Esophagus (tissue), 2 donors: ENCODE measurements around the gene CD82. TPM values are rescaled to one million over a fixed set of nuclear protein-coding genes. Genes with fewer than 3 reads are reported as not detected.
"Not testable (repeated sequence)": the region's sequence is repeated elsewhere in the genome, so short reads cannot be mapped to it uniquely, and the experiment has no call there.

Experiments used
- H3K27ac ChIP-seq, 2 donors: one replicate each; pipeline ENCODE4 v1.5.1; 2013; ENCODE audit warnings: low read depth in 2 of 2, mild to moderate bottlenecking in 2 of 2, inconsistent platforms in 1 of 2, low read length in 1 of 2, moderate library complexity in 1 of 2
- H3K27me3 ChIP-seq, 2 donors: one replicate each; pipeline ENCODE4 v1.6.1; 2013; ENCODE audit warnings: low read length in 2 of 2, control low read depth in 1 of 2, mild to moderate bottlenecking in 1 of 2; ENCODE audit not compliant: insufficient read depth in 2 of 2, control insufficient read depth in 1 of 2
- H3K36me3 ChIP-seq, 2 donors: one replicate each; pipeline ENCODE4 v1.6.1; 2013; ENCODE audit warnings: low read length in 1 of 2; ENCODE audit not compliant: control insufficient read depth in 2 of 2, insufficient read depth in 2 of 2
- H3K4me1 ChIP-seq, 2 donors: one replicate each; pipeline ENCODE4 v1.6.1; 2013; ENCODE audit warnings: low read length in 1 of 2; ENCODE audit not compliant: control insufficient read depth in 2 of 2, insufficient read depth in 2 of 2
- H3K4me3 ChIP-seq, 2 donors: one replicate each; pipeline ENCODE4 v1.5.1; 2013; ENCODE audit warnings: low read length in 2 of 2, mild to moderate bottlenecking in 2 of 2, low read depth in 1 of 2, moderate library complexity in 1 of 2
- H3K9me3 ChIP-seq, 2 donors: one replicate each; pipeline ENCODE4 v1.6.1; 2013; ENCODE audit warnings: mild to moderate bottlenecking in 2 of 2, low read depth in 1 of 2, low read length in 1 of 2, moderate library complexity in 1 of 2; ENCODE audit not compliant: control insufficient read depth in 2 of 2, insufficient read depth in 1 of 2
- WGBS, 2 donors: extraction: QIAGEN DNeasy Blood & Tissue Kit; methylation state at CpG; one replicate each; pipeline ENCODE4 v1.1.7; 2013; 5-methylcytosine and 5-hydroxymethylcytosine counted together
- polyA plus RNA-seq, 2 donors: library from polyadenylated mRNA; stranded (reverse); fragments of 200-250 nt; gene quantifications; one replicate each; pipeline ENCODE4 v1.2.3, GENCODE V29; 2013
- donor health status: healthy with polysubstance abuse.
- donor health status: Bipolar disorder and iron deficiency.

The CD82 gene
- polyA plus RNA-seq, 2 donors, result 123 to 266 TPM

DNA sequence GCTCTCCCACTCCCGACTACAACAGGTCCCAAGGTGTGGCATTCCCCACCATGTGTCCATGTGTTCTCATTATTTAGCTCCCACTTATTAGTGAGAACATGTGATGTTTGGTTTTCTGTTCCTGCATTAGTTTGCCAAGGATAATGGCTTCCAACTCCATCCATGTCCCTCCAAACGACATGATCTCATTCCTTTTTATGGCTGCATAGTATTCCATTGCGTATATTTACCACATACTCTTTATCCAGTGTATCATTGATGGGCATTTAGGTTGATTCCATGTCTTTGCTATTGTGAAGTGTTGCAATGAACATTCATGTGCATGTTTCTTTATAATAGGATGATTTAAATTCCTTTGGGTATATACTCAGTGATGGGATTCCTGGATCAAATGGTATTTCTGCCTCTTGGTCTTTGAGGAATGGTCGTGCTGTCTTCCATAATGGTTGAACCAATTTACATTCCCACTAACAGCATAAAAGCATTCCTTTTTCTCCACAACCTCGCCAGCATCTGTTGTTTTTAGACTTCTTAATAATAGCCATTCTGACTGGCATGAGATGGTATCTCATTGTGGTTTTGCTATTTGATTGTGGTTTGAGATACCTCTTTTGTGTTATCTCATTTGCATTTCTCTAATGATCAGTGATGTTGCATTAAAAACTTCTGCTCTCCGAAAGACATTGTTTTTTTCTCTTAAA is 81.9 kb downstream of the CD82 start:
- H3K27me3 ChIP-seq, H3K36me3 ChIP-seq, H3K4me3 ChIP-seq, H3K4me1 ChIP-seq, H3K9me3 ChIP-seq, H3K27ac ChIP-seq: not testable (repeated sequence)
- 66 to 77% methylated on average over 6 of the region's 6 CpGs for WGBS, 2 donors

DNA sequence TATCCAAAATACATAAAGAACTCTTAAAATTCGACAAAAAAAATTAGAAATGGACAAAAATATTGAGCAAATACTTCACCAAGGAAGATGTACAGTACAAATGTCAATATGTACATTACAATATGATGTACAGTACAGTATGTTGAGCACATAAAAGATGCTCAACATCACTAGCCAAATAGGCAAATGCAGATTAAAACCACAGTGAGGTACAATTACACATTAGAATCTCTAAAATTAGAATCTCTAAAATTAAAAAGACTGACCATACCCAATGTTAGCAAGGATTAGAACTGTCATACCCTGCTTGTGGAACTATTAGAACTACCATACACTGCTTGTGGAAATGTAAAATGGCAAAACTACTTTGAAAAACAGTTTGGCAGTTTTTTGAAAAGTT is 82.6 kb downstream of the CD82 start:
- no peak overlapping the region for H3K27ac ChIP-seq
- 61 to 78% methylated on average over 1 of the region's 1 CpG for WGBS, 2 donors
- no peak overlapping the region for H3K4me3 ChIP-seq
- H3K27me3 ChIP-seq, result no peaks in the 10 kb centered on the region
- no peaks in the 10 kb centered on the region for H3K4me1 ChIP-seq
- no peaks in the 10 kb centered on the region for H3K36me3 ChIP-seq
- H3K9me3 ChIP-seq, result no peaks in the 10 kb centered on the region

DNA sequence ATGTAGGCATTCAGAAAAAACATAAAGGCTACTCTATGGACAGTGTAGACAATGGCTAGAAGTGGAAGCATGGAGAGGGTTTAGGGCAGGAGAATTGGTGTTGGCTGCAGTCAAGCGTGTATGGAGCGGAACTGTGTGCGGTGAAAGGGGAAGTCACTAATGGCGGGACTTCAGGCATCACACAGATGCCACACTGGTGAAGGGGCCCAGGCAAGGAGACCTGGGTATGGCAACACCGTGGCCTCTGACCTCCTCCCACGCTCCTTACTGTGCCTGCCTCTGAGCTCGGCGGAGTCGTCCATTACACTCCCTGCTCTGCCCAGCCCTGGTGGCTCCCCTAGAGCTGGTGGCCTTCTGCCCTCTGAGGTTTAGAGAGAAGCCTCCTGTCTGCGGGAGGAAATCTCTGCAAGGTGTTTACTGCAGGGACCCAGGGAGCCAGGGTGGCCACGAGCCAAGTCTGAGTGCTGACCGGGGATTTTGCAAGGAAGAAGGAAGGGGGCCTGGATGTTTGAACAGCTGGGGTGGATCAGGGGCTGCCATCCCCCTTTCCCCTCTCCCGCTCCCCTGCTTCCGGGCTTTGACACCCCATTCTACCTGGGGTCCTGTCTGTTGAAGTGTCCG is 86.2 kb downstream of the CD82 start:
- no peak overlapping the region for H3K27ac ChIP-seq
- no peak overlapping the region for H3K4me3 ChIP-seq
- H3K36me3 ChIP-seq, result no peaks in the 10 kb centered on the region
- WGBS, 2 donors, result 49 to 60% methylated on average over 13 to 15 of the region's 15 CpGs
- H3K27me3 ChIP-seq, result no peaks in the 10 kb centered on the region
- H3K9me3 ChIP-seq, result no peaks in the 10 kb centered on the region
- H3K4me1 ChIP-seq, result no peaks in the 10 kb centered on the region

DNA sequence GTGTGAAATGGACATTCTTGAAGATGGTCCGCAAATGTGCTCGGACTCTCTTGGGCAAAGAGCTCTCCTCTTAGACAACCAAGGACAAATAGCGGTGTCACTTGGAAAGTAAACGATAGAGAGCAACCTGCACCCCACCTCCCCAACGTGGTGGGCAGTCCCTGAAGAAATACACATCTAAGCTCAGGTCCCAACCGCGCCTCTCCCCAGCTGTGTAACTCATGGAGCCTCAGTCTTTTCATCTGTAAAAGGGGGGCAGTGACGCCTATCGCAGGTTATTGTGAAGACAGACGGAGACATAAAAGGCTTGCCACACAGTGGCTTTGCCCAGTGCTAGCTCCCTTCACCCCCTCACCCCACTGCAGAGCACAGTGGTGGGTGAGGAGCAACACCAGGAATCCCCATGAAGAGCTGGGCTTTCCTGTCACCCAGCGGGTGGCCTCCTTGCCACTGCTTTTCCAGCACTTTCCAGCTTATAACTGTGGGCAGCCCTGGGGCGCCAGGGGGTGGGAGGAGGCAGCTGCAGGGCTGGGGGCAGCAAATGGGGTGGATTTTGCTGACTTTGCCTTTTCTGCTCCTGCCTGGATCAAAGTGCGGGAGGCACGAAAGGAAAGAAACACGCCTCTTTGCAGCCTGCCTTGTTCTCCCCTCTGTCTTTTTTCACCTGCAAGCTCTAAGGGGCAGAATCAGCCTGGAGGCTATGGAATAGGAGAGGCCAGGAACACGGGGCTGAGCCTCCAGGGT is 87.6 kb downstream of the CD82 start:
- WGBS, 2 donors, result 80 to 81% methylated on average over 16 of the region's 16 CpGs
- Histone ChIP-seq H3K4me1 (no peaks in the 10 kb centered on the region), H3K9me3 (no peaks in the 10 kb centered on the region), H3K27me3 (no peaks in the 10 kb centered on the region), H3K36me3 (no peaks in the 10 kb centered on the region), H3K27ac (no peak overlapping the region), H3K4me3 (no peak overlapping the region)

DNA sequence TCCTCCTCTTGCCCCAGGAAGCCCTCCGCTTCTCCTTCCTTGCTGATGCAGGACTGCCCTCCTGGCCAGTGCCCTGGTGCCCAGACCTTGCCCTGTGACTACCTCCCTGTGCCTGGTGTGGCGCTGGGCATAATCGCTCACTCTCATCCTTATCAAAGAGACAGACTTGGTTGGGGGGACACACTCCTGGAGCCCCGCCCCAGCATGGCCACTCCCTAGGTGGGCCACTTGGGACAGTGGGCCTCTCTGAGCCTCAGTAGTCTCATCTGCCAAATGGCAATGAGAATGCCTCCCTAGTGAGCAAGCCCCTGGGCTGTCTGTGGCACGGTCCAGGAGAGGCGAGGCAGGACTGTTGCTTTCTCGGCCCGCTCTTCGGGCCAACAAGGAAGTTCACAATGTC is 88.6 kb downstream of the CD82 start:
- H3K27ac ChIP-seq, result no peak overlapping the region
- no peaks in the 10 kb centered on the region for H3K9me3 ChIP-seq
- no peak overlapping the region for H3K4me3 ChIP-seq
- 93 to 96% methylated on average over 9 of the region's 9 CpGs for WGBS, 2 donors
- no peaks in the 10 kb centered on the region for H3K4me1 ChIP-seq
- H3K27me3 ChIP-seq, result no peaks in the 10 kb centered on the region
- H3K36me3 ChIP-seq, result no peaks in the 10 kb centered on the region

DNA sequence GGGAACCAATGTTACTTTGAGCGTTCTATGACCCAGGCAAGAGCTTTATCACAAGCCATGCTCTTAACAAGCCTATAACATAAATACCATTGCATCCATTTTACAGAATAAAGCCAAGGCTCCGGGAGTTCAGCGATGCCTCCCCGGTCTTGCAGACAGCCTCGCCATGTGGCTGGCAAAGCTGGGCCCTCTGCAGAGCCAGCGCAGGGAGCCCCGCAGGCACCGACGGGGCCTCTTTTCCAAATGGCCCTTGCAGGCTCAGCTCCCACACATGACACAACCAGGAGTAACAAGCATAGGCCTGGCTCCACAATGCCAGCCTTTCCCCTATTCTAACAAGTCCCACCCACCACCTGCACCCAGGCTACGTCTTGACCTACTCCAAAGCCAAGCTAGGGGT is 89.1 kb downstream of the CD82 start:
- no peak overlapping the region for H3K4me3 ChIP-seq
- no peaks in the 10 kb centered on the region for H3K27me3 ChIP-seq
- no peak overlapping the region for H3K27ac ChIP-seq
- no peaks in the 10 kb centered on the region for H3K9me3 ChIP-seq
- WGBS, 2 donors, result 91 to 93% methylated on average over 10 of the region's 10 CpGs
- H3K36me3 ChIP-seq, result no peaks in the 10 kb centered on the region
- no peaks in the 10 kb centered on the region for H3K4me1 ChIP-seq

DNA sequence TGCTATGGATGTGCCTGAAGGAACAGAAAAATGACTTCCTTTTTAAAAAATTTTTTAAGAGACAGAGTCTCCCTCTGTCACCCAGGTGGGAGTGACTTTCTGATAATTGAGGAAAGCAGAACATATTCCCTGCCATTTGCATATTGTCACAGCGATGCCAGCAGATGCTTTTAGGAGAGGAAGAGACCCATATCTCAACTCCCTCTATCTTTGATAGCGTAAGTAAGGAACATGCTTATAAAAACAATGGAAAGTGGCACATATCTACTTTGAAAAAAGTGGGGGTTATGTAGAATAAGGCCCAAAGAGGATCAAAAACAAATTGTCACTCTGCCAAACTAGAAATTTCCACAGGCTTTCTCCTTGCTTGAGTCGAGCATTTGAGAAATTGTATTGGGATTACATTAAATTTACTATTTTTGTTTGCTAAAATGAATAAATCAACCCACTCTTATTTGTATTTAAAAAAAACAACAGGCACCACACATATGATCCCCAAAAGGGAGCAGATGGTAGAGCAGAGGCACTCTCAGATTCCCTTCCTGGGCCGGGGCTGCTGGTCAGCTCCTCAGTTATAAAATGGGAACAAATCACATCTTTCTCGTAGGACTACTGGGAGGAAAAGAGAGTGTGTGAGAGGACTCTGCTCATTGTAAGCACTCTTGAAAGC is 92.5 kb downstream of the CD82 start:
- Histone ChIP-seq H3K9me3 (no peaks in the 10 kb centered on the region), H3K27ac (no peak overlapping the region)

DNA sequence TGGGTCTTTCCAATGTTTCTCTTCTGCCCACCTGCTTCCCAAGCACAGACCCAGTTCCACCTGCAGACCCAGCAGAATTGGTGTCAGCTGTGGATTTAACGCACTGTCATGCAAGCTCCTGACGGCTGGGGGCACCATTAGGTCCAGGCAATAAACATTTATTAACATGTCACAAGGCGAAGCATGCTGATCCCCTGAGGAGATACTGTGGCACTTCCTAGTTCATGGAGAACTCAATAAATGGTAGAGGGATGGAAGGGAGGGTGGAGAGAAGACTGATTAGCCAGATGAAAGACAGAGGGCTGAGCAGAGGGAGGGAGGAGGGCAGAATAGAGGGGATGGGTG is 93.0 kb downstream of the CD82 start:
- Histone ChIP-seq H3K4me3 (no peak overlapping the region), H3K9me3 (no peaks in the 10 kb centered on the region), H3K36me3 (no peaks in the 10 kb centered on the region), H3K27ac (no peak overlapping the region), H3K4me1 (no peaks in the 10 kb centered on the region), H3K27me3 (no peaks in the 10 kb centered on the region)
- 46 to 54% methylated on average over 3 of the region's 3 CpGs for WGBS, 2 donors

More for the DNA sequence above, 92.5 kb downstream of the CD82 start:
- H3K4me1 ChIP-seq, result no peaks in the 10 kb centered on the region
- H3K36me3 ChIP-seq, result no peaks in the 10 kb centered on the region
- no peaks in the 10 kb centered on the region for H3K27me3 ChIP-seq
- whole genome bisulfite sequencing, 2 donors, result 83 to 91% methylated on average over 5 of the region's 5 CpGs
- H3K4me3 ChIP-seq, result no peak overlapping the region

DNA sequence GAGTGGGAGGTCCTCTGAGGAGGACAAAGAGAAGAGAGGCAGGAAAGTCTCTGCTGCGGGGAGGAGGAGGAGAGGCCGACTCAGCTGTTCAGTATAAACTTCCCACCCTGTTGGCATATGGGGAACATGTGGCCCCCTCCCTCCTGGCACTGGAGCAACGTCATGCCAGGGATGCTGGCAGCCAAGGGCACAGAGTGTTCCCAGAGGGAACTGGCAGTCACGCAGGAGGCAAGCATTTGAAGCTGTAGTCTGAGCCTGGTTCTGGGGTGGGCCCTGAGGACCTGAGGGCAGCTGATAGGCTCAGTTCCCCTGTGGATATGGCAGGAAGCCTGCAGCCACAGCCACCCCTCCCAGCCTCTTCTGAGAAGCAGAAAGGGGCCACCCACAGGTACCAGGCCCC is 94.2 kb downstream of the CD82 start:
- Histone ChIP-seq H3K4me1 (no peaks in the 10 kb centered on the region), H3K27ac (no peak overlapping the region), H3K4me3 (no peak overlapping the region), H3K27me3 (no peaks in the 10 kb centered on the region), H3K9me3 (no peaks in the 10 kb centered on the region), H3K36me3 (no peaks in the 10 kb centered on the region)
- WGBS, 2 donors, result 31 to 58% methylated on average over 4 of the region's 4 CpGs
